GM18498 (cell line): ENCODE results near the gene TRIM64.
"Not testable (repeated sequence)": the region's sequence is repeated elsewhere in the genome, so short reads cannot be mapped to it uniquely, and the experiment has no call there.

ENCODE experiments used
- ATAC-seq: cut with Tn5 transposase; IDR thresholded peaks from one replicate; pipeline ENCODE4 v1.9.1; 2021; ENCODE audit warnings: mild to moderate bottlenecking, moderate library complexity; ENCODE audit not compliant: unreplicated experiment

The TRIM64 gene

GRCh38 chr11:89965737-89966136, at the start of gene TRIM64:
TRIM64 (plus strand) TSS chr11:89966037; CDS start chr11:89968504, 2,467 bp downstream.
- ATAC-seq: not testable (repeated sequence)

- ATAC-seq: no peak
Measured at GRCh38 chr11:89922195-89922660, 43.6 kb upstream of the TRIM64 start, which contains the start of gene TRIM49D1. TRIM49D1 (minus strand) TSS chr11:89922245; CDS start chr11:89917710, 4,535 bp downstream.

- not testable (repeated sequence) for ATAC-seq
Measured at GRCh38 chr11:89923764-89924163, 42.1 kb upstream of the TRIM64 start, which contains the start of gene TRIM49D2. TRIM49D2 (plus strand) TSS chr11:89924064; CDS start chr11:89926762, 2,698 bp downstream.

GRCh38 chr11:89960833-89961232, 5.0 kb upstream of the TRIM64 start:
- ATAC-seq: not testable (repeated sequence)
